VCaP (cell line): ENCODE data around the gene UBAP2.
A peak's percentile ranks its signal among the peaks of the same experiment; 100 is the strongest.

ENCODE experiments used
- H3K27ac ChIP-seq: fragments of 450-650 bp; 2 replicates; pipeline ENCODE4 v1.5.1; 2017
- CTCF ChIP-seq: fragments of 450-650 bp; conservative IDR thresholded peaks from 2 replicates; pipeline ENCODE4 v1.5.1; 2017; ENCODE audit warnings: mild to moderate bottlenecking, moderate library complexity

The UBAP2 gene

GRCh38 chr9:34087370-34087769 is 38.7 kb upstream of the UBAP2 start:
- H3K27ac ChIP-seq, result no peak overlapping the region
- no peak for TF ChIP-seq CTCF

DNA sequence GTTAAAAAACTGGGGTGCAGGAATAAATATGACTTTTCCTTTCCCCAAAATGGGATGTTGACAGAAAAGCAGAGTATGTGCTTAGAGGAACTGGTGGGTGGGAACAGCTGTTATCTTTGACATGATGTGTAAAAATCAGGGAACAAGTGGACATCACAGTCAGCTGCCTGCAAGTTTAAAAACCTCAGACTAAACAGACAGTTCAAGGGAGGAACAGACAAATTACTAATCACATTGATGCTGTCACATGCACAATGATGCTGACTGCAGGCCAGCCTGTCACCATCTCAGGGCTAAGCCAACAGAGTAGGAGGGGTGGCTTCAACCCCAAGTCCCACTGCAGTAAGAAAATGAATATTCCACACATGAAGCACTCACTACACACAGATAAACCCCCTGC is 38.2 kb upstream of the UBAP2 start:
- TF ChIP-seq CTCF, result no peak
- H3K27ac ChIP-seq, result no peak overlapping the region

GRCh38 chr9:34085581-34086500 is 37.2 kb upstream of the UBAP2 start:
- TF ChIP-seq CTCF, result no peak
- H3K27ac ChIP-seq, result peak overlapping the region; percentile 37; the same call in 1 of the 2 replicates

DNA sequence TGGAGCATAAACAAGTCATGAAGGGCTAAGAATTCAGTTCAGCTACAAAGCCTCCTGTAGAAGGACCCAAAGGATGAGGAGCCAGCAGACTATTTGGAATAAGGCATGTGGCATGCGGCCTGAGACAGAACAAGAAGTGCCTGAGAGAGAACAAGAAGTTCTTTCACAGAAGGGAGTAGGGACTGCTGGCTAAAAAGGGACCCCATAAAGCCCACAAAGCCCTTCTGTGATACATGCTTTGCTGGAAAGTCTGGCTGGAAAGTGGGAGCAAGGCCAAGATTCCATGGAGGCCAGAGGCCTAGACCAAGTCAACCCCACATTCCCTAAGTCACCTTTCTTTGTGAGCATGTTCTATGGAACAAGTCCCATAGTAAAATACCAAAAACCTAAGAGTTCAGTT is 35.9 kb upstream of the UBAP2 start:
- peak overlapping the region; percentile 37; the same call in 1 of the 2 replicates for H3K27ac ChIP-seq
- no peak for TF ChIP-seq CTCF

DNA sequence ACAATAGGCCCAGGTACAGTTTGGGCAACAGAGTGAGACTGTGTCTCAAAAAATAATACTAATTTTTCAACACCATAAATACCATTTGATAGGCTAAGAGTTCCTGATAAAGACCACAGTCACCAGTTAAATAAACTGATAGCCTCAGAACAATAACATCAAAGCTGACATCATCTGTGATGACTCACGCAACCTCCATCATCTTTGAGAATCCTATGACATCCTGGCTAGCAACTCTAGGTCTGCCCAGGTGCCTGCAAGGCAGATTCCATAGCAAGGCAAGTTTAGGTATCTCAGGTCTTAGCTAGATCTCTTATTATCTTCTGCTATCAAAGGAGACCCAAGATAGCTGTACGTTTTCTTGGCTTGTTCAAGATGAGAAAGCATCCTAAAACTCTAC is 30.5 kb upstream of the UBAP2 start:
- H3K27ac ChIP-seq, result no peak overlapping the region
- no peak for TF ChIP-seq CTCF

- peak overlapping the region; percentile 99 for H3K27ac ChIP-seq
- no peak for TF ChIP-seq CTCF
These were observed 24.3 kb upstream of the UBAP2 start for GRCh38 chr9:34072868-34073590.

- no peak for TF ChIP-seq CTCF
- H3K27ac ChIP-seq, result peak overlapping the region; percentile 99
These were observed 23.7 kb upstream of the UBAP2 start for GRCh38 chr9:34072410-34072809.
